ENCODE measurements around the gene OR8D1. TPM values are rescaled to one million over a fixed set of nuclear protein-coding genes. Genes with fewer than 3 reads are reported as not detected.
"Not testable (repeated sequence)": the region's sequence is repeated elsewhere in the genome, so short reads cannot be mapped to it uniquely, and the experiment has no call there.

Gene OR8D1
- polyA plus RNA-seq, 3 donors: not detected

- DNase-seq (ENCODE audit: low read depth in 3 of 3, low spot score in 2 of 3): no peak
Observed at GRCh38 chr11:124294687-124295086, 19.1 kb downstream of the OR8D1 start.

- DNase-seq (ENCODE audit: low read depth in 3 of 3, low spot score in 2 of 3): no peak
Observed at GRCh38 chr11:124285610-124286344, 28.0 kb downstream of the OR8D1 start.

DNA sequence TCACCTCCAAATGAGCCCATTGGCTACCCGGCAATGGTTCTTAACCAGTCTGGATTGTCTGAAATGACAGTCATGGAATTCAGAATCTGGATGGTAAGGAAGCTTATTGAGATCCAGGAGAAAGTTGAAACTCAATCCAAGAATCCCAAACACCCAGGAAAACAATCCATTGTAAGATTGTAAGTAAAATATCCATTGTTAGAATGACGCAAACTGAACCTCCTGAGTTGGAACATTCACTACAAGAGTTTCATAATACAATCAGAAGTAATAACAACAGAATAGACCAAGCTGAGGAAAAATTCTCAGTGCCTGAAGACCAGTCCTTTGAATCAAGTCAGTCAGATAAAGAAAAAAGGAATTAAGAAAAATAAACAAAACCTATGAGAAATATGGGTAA, 35.5 kb downstream of the OR8D1 start:
- DNase-seq (ENCODE audit: low read depth in 3 of 3, low spot score in 2 of 3): no peak

GRCh38 chr11:124277804-124278203, 35.9 kb downstream of the OR8D1 start:
- DNase-seq (ENCODE audit: low read depth in 3 of 3, low spot score in 2 of 3): no peak

GRCh38 chr11:124277207-124277606, 36.5 kb downstream of the OR8D1 start:
- no peak for DNase-seq (ENCODE audit: low read depth in 3 of 3, low spot score in 2 of 3)

GRCh38 chr11:124276081-124276480, 37.7 kb downstream of the OR8D1 start:
- DNase-seq (ENCODE audit: low read depth in 3 of 3, low spot score in 2 of 3): no peak

GRCh38 chr11:124274000-124274399, 39.7 kb downstream of the OR8D1 start:
- DNase-seq (ENCODE audit: low read depth in 3 of 3, low spot score in 2 of 3): no peak

GRCh38 chr11:124270886-124271285, 42.9 kb downstream of the OR8D1 start:
- not testable (repeated sequence) for DNase-seq (ENCODE audit: low read depth in 3 of 3, low spot score in 2 of 3)

- DNase-seq (ENCODE audit: low read depth in 3 of 3, low spot score in 2 of 3): not testable (repeated sequence)
Observed at GRCh38 chr11:124265041-124265440, 48.7 kb downstream of the OR8D1 start.

DNA sequence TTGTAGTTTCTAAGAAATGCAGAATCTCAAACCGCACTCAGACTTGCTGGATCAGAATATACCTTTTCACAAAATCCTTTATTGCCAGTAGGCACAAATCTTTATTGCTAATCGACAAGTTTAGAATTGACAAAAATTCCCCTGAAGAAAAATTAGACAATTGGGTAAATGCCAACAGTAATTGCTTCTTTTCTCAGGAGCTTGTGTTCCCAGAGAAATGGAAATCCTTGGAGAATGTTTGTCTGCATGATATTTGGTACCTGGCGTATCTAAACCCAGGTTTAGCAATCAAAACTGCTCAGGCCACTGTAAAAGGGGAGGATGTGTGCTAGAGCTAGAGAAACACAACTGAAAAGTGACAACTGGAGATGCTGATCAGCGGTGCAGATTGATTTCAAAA, 57.7 kb downstream of the OR8D1 start, which contains the start of gene OR8G5:
Gene OR8G5, plus strand, starts transcription at position 301 of the 400 bp plus-strand sequence. CDS start 8,556 bp downstream, outside the sequence.
- DNase-seq (ENCODE audit: low read depth in 3 of 3, low spot score in 2 of 3): no peak

Other genes with a start within 250 kb of the OR8D1 start
- 10 to 100 TPM; 14.6 to 17.1 (median 15.8) TPM for gene VWA5A, start 198.5 kb downstream of the OR8D1 start, polyA plus RNA-seq (ENCODE audit: insufficient read length in 3 of 3)
- not detected for gene OR10D3, start 130.6 kb downstream of the OR8D1 start, polyA plus RNA-seq (ENCODE audit: insufficient read length in 3 of 3)
- not detected for gene OR8G1, start 72.9 kb downstream of the OR8D1 start, polyA plus RNA-seq (ENCODE audit: insufficient read length in 3 of 3)
- gene OR8G5, start 57.6 kb downstream of the OR8D1 start, polyA plus RNA-seq (ENCODE audit: insufficient read length in 3 of 3): not detected
- gene OR8D2, start 6.2 kb upstream of the OR8D1 start, polyA plus RNA-seq (ENCODE audit: insufficient read length in 3 of 3): not detected
- not detected for gene OR8B2, start 70.5 kb upstream of the OR8D1 start, polyA plus RNA-seq (ENCODE audit: insufficient read length in 3 of 3)
- gene OR8B3, start 85.1 kb upstream of the OR8D1 start, polyA plus RNA-seq (ENCODE audit: insufficient read length in 3 of 3): not detected
- not detected for gene OR8B4, start 110.9 kb upstream of the OR8D1 start, polyA plus RNA-seq (ENCODE audit: insufficient read length in 3 of 3)
- gene OR8B8, start 131.7 kb upstream of the OR8D1 start, polyA plus RNA-seq (ENCODE audit: insufficient read length in 3 of 3): under 1 TPM in 1 of 3 donors, not detected in 2; 0.03 TPM
- not detected for gene OR8B12, start 229.7 kb upstream of the OR8D1 start, polyA plus RNA-seq (ENCODE audit: insufficient read length in 3 of 3)

Data from right renal cortex interstitium (tissue), 3 donors.